ENCODE data around the gene TMEM101.
A peak's percentile ranks its signal among the peaks of the same experiment; 100 is the strongest.
"Not testable (repeated sequence)": the region's sequence is repeated elsewhere in the genome, so short reads cannot be mapped to it uniquely, and the experiment has no call there.

TMEM101 gene

GRCh38 chr17:44044071-44044470, 29.3 kb upstream of the TMEM101 start:
- H3K27ac ChIP-seq (ENCODE audit: low read depth, low read length): no peak overlapping the region
- H3K27me3 ChIP-seq (ENCODE audit: control insufficient read depth, insufficient read depth, low read length): no peaks in the 10 kb centered on the region
- peaks cover 5% of the 10 kb centered on the region; the same call in 1 of the 2 replicates for H3K4me1 ChIP-seq (ENCODE audit: control insufficient read depth, insufficient read depth, low read length)
- no peak overlapping the region for H3K4me3 ChIP-seq (ENCODE audit: low read depth, low read length)
- no peaks in the 10 kb centered on the region for H3K9me3 ChIP-seq (ENCODE audit: control insufficient read depth, insufficient read depth, low read length)
- H3K36me3 ChIP-seq (ENCODE audit: control insufficient read depth, insufficient read depth, low read length): peaks cover 41% of the 10 kb centered on the region
- H3K9ac ChIP-seq (ENCODE audit: low read depth, low read length): no peak overlapping the region

DNA sequence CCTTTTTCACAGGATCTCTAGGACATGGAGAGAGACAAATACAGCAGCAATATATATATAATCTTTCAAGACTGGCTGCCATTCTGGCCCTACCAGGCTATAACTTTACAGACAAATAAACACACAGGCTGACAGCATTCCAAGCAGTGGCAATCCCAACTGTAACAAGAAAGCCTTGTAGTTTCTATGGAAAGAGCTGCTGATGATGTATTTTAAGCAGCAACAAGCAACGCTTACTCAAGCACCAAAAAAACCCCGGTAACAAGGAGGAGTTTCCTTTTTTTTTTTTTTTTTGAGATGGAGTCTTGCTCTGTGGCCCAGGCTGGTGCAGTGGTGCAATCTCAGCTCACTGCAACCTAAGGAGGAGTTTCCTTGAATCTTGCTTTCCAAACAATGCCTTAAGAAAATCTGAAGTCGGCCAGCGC, 28.5 kb upstream of the TMEM101 start:
- H3K36me3 ChIP-seq (ENCODE audit: control insufficient read depth, insufficient read depth, low read length): peaks cover 38% of the 10 kb centered on the region
- no peak overlapping the region for H3K9ac ChIP-seq (ENCODE audit: low read depth, low read length)
- no peaks in the 10 kb centered on the region for H3K27me3 ChIP-seq (ENCODE audit: control insufficient read depth, insufficient read depth, low read length)
- H3K27ac ChIP-seq (ENCODE audit: low read depth, low read length): peak overlapping the region; percentile 20
- H3K4me1 ChIP-seq (ENCODE audit: control insufficient read depth, insufficient read depth, low read length): peaks cover 5% of the 10 kb centered on the region; the same call in 1 of the 2 replicates
- no peak overlapping the region for H3K4me3 ChIP-seq (ENCODE audit: low read depth, low read length)
- H3K9me3 ChIP-seq (ENCODE audit: control insufficient read depth, insufficient read depth, low read length): no peaks in the 10 kb centered on the region

GRCh38 chr17:44039829-44040635, 25.3 kb upstream of the TMEM101 start:
- Histone ChIP-seq H3K36me3 (ENCODE audit: control insufficient read depth, insufficient read depth, low read length) (peaks cover 47% of the 10 kb centered on the region), H3K27me3 (ENCODE audit: control insufficient read depth, insufficient read depth, low read length) (no peaks in the 10 kb centered on the region), H3K4me3 (ENCODE audit: low read depth, low read length) (no peak overlapping the region), H3K9ac (ENCODE audit: low read depth, low read length) (no peak overlapping the region), H3K4me1 (ENCODE audit: control insufficient read depth, insufficient read depth, low read length) (peaks cover 5% of the 10 kb centered on the region; the same call in 1 of the 2 replicates), H3K9me3 (ENCODE audit: control insufficient read depth, insufficient read depth, low read length) (no peaks in the 10 kb centered on the region), H3K27ac (ENCODE audit: low read depth, low read length) (no peak overlapping the region)

DNA sequence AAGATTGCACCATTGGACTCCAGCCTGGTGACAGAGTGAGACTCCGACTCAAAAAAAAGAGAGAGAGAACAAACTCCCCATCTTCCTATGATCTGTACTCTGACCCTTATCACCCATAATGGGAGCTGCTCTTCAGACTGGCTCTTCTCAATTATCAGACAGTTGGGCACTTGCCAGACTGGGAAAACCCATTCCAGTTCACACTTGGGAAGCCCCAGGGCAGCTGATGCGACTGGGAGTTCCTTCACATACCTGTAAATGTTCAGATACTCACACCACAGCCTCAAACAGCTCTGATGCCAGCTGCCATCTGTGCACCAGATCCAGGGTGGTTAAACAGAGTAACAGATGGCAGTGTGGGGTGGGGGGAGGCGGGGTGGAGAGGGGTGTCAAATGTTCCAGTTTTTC, 23.8 kb upstream of the TMEM101 start:
- Histone ChIP-seq H3K27me3 (ENCODE audit: control insufficient read depth, insufficient read depth, low read length) (no peaks in the 10 kb centered on the region), H3K27ac (ENCODE audit: low read depth, low read length) (no peak overlapping the region), H3K9ac (ENCODE audit: low read depth, low read length) (no peak overlapping the region), H3K4me1 (ENCODE audit: control insufficient read depth, insufficient read depth, low read length) (no peaks in the 10 kb centered on the region), H3K36me3 (ENCODE audit: control insufficient read depth, insufficient read depth, low read length) (peaks cover 55% of the 10 kb centered on the region), H3K9me3 (ENCODE audit: control insufficient read depth, insufficient read depth, low read length) (no peaks in the 10 kb centered on the region), H3K4me3 (ENCODE audit: low read depth, low read length) (no peak overlapping the region)

DNA sequence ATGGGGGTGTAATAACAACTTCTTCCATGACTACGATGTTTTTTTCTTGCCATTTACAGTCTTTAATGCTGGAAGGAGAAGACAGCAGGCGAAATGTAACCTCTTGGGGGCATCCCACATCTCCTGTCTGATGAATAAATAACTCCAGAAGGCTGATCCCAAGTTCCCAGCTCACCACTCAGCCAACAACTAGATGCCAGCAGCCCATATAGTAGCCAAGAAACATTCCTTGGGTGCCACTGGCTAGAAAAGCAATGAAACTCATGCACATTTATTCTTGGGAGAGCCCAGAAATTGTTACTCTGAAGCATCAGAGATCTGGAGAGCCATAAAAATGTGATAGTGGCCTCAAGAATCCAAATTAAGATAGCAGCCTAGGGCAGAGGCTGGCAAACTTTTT, 22.7 kb upstream of the TMEM101 start:
- Histone ChIP-seq H3K36me3 (ENCODE audit: control insufficient read depth, insufficient read depth, low read length) (peaks cover 59% of the 10 kb centered on the region), H3K9ac (ENCODE audit: low read depth, low read length) (no peak overlapping the region)

GRCh38 chr17:44034688-44035087, 19.9 kb upstream of the TMEM101 start:
- H3K27ac ChIP-seq (ENCODE audit: low read depth, low read length); H3K9ac ChIP-seq (ENCODE audit: low read depth, low read length); H3K9me3 ChIP-seq (ENCODE audit: control insufficient read depth, insufficient read depth, low read length); H3K4me3 ChIP-seq (ENCODE audit: low read depth, low read length); H3K4me1 ChIP-seq (ENCODE audit: control insufficient read depth, insufficient read depth, low read length); H3K27me3 ChIP-seq (ENCODE audit: control insufficient read depth, insufficient read depth, low read length): not testable (repeated sequence)
- peaks cover 74% of the 10 kb centered on the region for H3K36me3 ChIP-seq (ENCODE audit: control insufficient read depth, insufficient read depth, low read length)

More for the DNA sequence above, 22.7 kb upstream of the TMEM101 start:
- Histone ChIP-seq H3K4me1 (ENCODE audit: control insufficient read depth, insufficient read depth, low read length) (no peaks in the 10 kb centered on the region), H3K4me3 (ENCODE audit: low read depth, low read length) (no peak overlapping the region), H3K27ac (ENCODE audit: low read depth, low read length) (no peak overlapping the region), H3K9me3 (ENCODE audit: control insufficient read depth, insufficient read depth, low read length) (no peaks in the 10 kb centered on the region), H3K27me3 (ENCODE audit: control insufficient read depth, insufficient read depth, low read length) (no peaks in the 10 kb centered on the region)

DNA sequence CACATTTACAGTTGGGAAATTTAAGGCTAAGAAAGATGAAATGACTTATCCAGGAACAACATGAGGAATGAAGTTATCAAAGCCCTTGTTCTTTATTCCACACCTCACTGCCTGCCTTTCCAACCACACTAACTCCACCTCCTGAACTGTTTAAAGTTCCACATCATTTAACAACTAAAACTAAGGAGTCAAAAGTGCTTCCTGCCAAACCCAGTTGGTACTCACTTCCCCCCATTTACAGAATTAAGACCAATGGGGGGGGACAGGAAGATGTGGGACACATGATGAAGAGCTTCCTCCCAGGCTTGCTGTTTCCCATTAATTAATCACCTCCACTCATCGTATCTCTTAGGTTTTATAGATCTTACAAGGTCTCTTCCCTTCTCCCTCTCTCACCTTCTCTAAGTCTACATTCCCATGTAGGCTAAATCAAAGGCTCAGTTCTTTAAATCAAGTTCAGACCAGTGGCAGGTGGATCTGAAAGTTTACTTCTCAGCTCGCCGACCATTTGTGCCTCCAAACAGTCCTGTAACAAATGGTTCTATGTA, 19.2 kb upstream of the TMEM101 start:
- Histone ChIP-seq H3K9ac (ENCODE audit: low read depth, low read length) (no peak overlapping the region), H3K4me3 (ENCODE audit: low read depth, low read length) (no peak overlapping the region), H3K4me1 (ENCODE audit: control insufficient read depth, insufficient read depth, low read length) (no peaks in the 10 kb centered on the region), H3K9me3 (ENCODE audit: control insufficient read depth, insufficient read depth, low read length) (no peaks in the 10 kb centered on the region), H3K27ac (ENCODE audit: low read depth, low read length) (no peak overlapping the region), H3K36me3 (ENCODE audit: control insufficient read depth, insufficient read depth, low read length) (peaks cover 78% of the 10 kb centered on the region), H3K27me3 (ENCODE audit: control insufficient read depth, insufficient read depth, low read length) (no peaks in the 10 kb centered on the region)

DNA sequence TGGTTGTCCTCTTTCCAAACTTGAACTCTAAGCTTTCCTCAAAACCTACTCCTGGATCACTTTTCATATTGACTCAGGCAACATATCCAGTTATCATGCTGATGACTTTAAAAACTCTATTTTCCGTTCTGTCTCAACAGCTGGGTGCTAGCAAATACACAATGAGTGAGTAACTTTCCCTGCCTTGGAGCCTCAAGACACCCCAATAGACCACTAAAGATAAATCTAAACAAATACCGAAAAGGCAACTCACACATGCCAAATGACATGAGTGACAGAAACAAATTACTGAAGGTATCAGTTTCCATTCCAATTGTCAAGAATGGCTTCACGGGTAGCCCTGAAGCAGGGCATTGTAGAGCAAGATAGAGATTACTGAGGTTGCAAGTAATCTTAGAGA, 15.7 kb upstream of the TMEM101 start:
- no peak overlapping the region for H3K9ac ChIP-seq (ENCODE audit: low read depth, low read length)

DNA sequence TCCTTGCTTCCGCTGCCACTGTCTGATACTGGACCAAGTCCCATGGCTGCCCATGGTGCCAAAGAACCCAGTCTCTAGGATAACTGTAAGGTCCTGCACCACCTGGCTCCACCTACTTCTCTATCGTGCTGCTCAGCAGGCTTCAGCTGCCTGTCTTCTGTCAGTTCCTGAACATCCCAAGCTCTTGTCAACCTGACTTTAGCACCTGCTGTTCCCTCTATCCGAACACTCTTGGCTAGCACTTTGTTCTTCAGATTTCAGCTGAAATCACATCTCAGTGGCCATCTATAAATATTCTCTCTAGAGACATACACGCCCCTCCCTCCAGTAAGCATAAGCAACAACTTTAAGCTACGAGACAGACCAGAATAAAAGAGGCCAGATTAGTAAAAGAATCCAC, 15.0 kb upstream of the TMEM101 start:
- no peak overlapping the region for H3K27ac ChIP-seq (ENCODE audit: low read depth, low read length)
- H3K36me3 ChIP-seq (ENCODE audit: control insufficient read depth, insufficient read depth, low read length): peaks cover 61% of the 10 kb centered on the region
- no peak overlapping the region for H3K4me3 ChIP-seq (ENCODE audit: low read depth, low read length)

More for the DNA sequence above, 15.7 kb upstream of the TMEM101 start:
- H3K27me3 ChIP-seq (ENCODE audit: control insufficient read depth, insufficient read depth, low read length): no peaks in the 10 kb centered on the region
- no peaks in the 10 kb centered on the region for H3K4me1 ChIP-seq (ENCODE audit: control insufficient read depth, insufficient read depth, low read length)
- H3K27ac ChIP-seq (ENCODE audit: low read depth, low read length): no peak overlapping the region
- H3K9me3 ChIP-seq (ENCODE audit: control insufficient read depth, insufficient read depth, low read length): no peaks in the 10 kb centered on the region
- peaks cover 61% of the 10 kb centered on the region for H3K36me3 ChIP-seq (ENCODE audit: control insufficient read depth, insufficient read depth, low read length)
- H3K4me3 ChIP-seq (ENCODE audit: low read depth, low read length): no peak overlapping the region

DNA sequence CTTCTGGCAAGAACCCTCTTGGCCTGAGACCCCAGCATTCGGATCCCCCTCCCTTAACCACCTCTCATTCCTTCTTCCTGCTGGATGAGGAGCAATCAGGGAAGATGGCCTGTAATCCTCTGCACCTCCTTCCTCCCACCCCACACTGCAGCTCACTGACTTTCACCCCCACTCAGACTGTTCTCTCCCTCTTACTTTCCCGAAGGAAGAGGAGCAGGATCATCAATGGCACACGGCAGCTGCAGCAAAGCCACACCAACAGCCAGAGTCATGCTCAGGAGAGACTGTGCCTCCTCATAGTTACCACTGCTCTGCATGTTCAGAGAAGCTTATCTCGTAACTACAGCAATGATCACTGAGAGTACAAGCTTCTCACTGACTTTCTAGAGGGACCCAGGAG, 10.1 kb upstream of the TMEM101 start:
- no peak overlapping the region for H3K27ac ChIP-seq (ENCODE audit: low read depth, low read length)
- H3K9ac ChIP-seq (ENCODE audit: low read depth, low read length): no peak overlapping the region
- H3K27me3 ChIP-seq (ENCODE audit: control insufficient read depth, insufficient read depth, low read length): no peaks in the 10 kb centered on the region
- peaks cover 44% of the 10 kb centered on the region for H3K36me3 ChIP-seq (ENCODE audit: control insufficient read depth, insufficient read depth, low read length)
- no peaks in the 10 kb centered on the region for H3K9me3 ChIP-seq (ENCODE audit: control insufficient read depth, insufficient read depth, low read length)
- no peaks in the 10 kb centered on the region for H3K4me1 ChIP-seq (ENCODE audit: control insufficient read depth, insufficient read depth, low read length)
- H3K4me3 ChIP-seq (ENCODE audit: low read depth, low read length): no peak overlapping the region

More for the DNA sequence above, 15.0 kb upstream of the TMEM101 start:
- no peak overlapping the region for H3K9ac ChIP-seq (ENCODE audit: low read depth, low read length)
- no peaks in the 10 kb centered on the region for H3K4me1 ChIP-seq (ENCODE audit: control insufficient read depth, insufficient read depth, low read length)
- no peaks in the 10 kb centered on the region for H3K27me3 ChIP-seq (ENCODE audit: control insufficient read depth, insufficient read depth, low read length)
- no peaks in the 10 kb centered on the region for H3K9me3 ChIP-seq (ENCODE audit: control insufficient read depth, insufficient read depth, low read length)

GRCh38 chr17:44024271-44024663, 9.5 kb upstream of the TMEM101 start:
- Histone ChIP-seq H3K4me1 (ENCODE audit: control insufficient read depth, insufficient read depth, low read length) (no peaks in the 10 kb centered on the region), H3K9me3 (ENCODE audit: control insufficient read depth, insufficient read depth, low read length) (no peaks in the 10 kb centered on the region), H3K27me3 (ENCODE audit: control insufficient read depth, insufficient read depth, low read length) (no peaks in the 10 kb centered on the region), H3K27ac (ENCODE audit: low read depth, low read length) (no peak overlapping the region), H3K36me3 (ENCODE audit: control insufficient read depth, insufficient read depth, low read length) (peaks cover 38% of the 10 kb centered on the region), H3K9ac (ENCODE audit: low read depth, low read length) (no peak overlapping the region), H3K4me3 (ENCODE audit: low read depth, low read length) (no peak overlapping the region)
